ENCODE data around the gene RASAL1.

Gene RASAL1

GRCh38 chr12:113061061-113061694 is 74.4 kb downstream of the RASAL1 start:
- Mint-ChIP-seq H3K36me3 (ENCODE audit: low read depth) (no peaks in the 10 kb centered on the region), H3K4me1 (peaks cover 20% of the 10 kb centered on the region), H3K27me3 (ENCODE audit: low read depth, poor library complexity) (peaks cover 31% of the 10 kb centered on the region), H3K27ac (no peak overlapping the region), H3K4me3 (no peak overlapping the region), H3K9me3 (no peaks in the 10 kb centered on the region)
- no peak for DNase-seq
- no peak for TF ChIP-seq CTCF (IDR thresholded peaks at IDR 0.05)

- Mint-ChIP-seq H3K27ac (no peak overlapping the region), H3K9me3 (no peaks in the 10 kb centered on the region), H3K4me3 (no peak overlapping the region), H3K27me3 (ENCODE audit: low read depth, poor library complexity) (peaks cover 32% of the 10 kb centered on the region), H3K4me1 (peaks cover 20% of the 10 kb centered on the region), H3K36me3 (ENCODE audit: low read depth) (no peaks in the 10 kb centered on the region)
- TF ChIP-seq CTCF (IDR thresholded peaks at IDR 0.05), result no peak
- no peak for DNase-seq
These were observed 75.1 kb downstream of the RASAL1 start for GRCh38 chr12:113060336-113060960.

- no peak for TF ChIP-seq CTCF (IDR thresholded peaks at IDR 0.05)
- no peaks in the 10 kb centered on the region for H3K9me3 Mint-ChIP-seq
- no peaks in the 10 kb centered on the region for H3K36me3 Mint-ChIP-seq (ENCODE audit: low read depth)
- no peak overlapping the region for H3K4me3 Mint-ChIP-seq
- no peak for DNase-seq
- H3K27ac Mint-ChIP-seq, result no peak overlapping the region
- H3K27me3 Mint-ChIP-seq (ENCODE audit: low read depth, poor library complexity), result peaks cover 36% of the 10 kb centered on the region
- H3K4me1 Mint-ChIP-seq, result peaks cover 14% of the 10 kb centered on the region
These were observed 76.4 kb downstream of the RASAL1 start for GRCh38 chr12:113059071-113059595.

GRCh38 chr12:113058553-113058952 is 77.0 kb downstream of the RASAL1 start:
- TF ChIP-seq CTCF (IDR thresholded peaks at IDR 0.05), result no peak
- Mint-ChIP-seq H3K27ac (no peak overlapping the region), H3K27me3 (ENCODE audit: low read depth, poor library complexity) (peaks cover 42% of the 10 kb centered on the region), H3K4me3 (peak overlapping the region; percentile 5), H3K4me1 (peaks cover 14% of the 10 kb centered on the region), H3K36me3 (ENCODE audit: low read depth) (no peaks in the 10 kb centered on the region), H3K9me3 (no peaks in the 10 kb centered on the region)
- no peak for DNase-seq

GRCh38 chr12:113057565-113058485 is 77.7 kb downstream of the RASAL1 start:
- no peaks in the 10 kb centered on the region for H3K9me3 Mint-ChIP-seq
- no peak for DNase-seq
- H3K4me1 Mint-ChIP-seq, result peaks cover 10% of the 10 kb centered on the region
- no peaks in the 10 kb centered on the region for H3K36me3 Mint-ChIP-seq (ENCODE audit: low read depth)
- H3K27ac Mint-ChIP-seq, result peak overlapping the region; percentile 59
- H3K27me3 Mint-ChIP-seq (ENCODE audit: low read depth, poor library complexity), result peaks cover 49% of the 10 kb centered on the region
- H3K4me3 Mint-ChIP-seq, result peak overlapping the region; percentile 57
- no peak for TF ChIP-seq CTCF (IDR thresholded peaks at IDR 0.05)
